ENCODE results near the gene KIAA1958.

Gene KIAA1958

DNA sequence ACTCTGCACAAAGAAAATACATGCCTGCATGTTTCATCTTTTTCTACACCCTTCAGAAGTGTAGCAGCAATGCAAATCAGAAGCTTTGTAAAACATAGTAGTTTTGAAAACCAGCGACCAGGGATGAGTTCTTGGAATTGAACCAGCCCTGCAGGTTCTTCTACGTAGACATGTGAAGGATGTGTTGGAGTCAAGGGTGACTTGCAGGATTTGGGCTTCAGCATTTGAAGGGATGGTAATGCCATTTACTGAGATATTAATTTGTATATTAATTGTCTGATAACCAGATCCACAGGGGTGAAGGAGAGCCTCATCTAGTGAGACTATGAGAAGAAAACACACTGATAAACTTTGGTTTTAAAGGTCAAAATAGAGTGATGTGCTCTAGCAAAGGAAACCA is 72.4 kb downstream of the KIAA1958 start:
- H3K9ac ChIP-seq (ENCODE audit: low read depth, low read length), result no peak overlapping the region
- H3K4me1 ChIP-seq (ENCODE audit: insufficient read depth, low read length), result peaks cover 11% of the 10 kb centered on the region; the same call in 1 of the 2 replicates
- H3K9me3 ChIP-seq (ENCODE audit: insufficient read depth, low read depth, low read length), result no peaks in the 10 kb centered on the region
- H3K36me3 ChIP-seq (ENCODE audit: insufficient read depth, low read depth, low read length), result no peaks in the 10 kb centered on the region
- no peak overlapping the region for H3K4me3 ChIP-seq (ENCODE audit: low read length)
- no peaks in the 10 kb centered on the region for H3K27me3 ChIP-seq (ENCODE audit: insufficient read depth, low read length)
- H3K27ac ChIP-seq (ENCODE audit: low read length), result no peak overlapping the region

DNA sequence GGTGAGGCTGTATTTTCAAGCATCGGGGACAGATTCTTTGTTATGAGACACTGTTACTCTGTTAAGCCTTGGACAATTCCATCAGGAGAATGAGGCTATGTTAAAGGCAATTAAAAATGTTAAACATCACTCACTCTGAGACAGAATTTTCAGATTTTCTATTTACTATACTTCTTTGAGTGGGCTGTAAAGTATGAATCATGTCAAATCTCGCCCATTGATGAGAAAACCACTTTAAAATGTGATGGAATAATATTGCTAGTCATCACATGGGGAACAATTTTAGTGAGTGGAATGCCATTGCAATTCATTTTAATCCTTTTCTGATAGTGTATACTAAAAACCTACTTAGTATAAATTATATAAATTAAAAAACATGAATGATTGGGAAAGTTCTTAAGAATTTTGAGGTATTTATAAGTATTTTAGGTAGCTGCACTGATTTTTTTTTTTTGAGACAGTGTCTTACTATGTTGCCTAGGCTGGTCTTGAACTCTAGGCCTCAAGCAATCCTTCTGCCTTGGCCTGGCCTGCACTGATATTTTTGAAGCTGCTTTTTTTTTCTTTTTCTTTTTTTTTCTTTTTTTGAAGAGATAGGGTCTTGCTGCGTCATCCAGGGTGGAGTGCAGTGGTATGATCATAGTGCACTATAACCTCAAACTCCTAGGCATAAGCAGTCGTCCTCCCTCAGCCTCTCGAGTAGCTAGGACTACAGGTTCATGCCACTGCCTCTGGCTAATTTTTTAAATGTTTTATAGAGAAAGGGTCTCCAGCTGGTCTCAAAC is 73.2 kb downstream of the KIAA1958 start:
- no peaks in the 10 kb centered on the region for H3K27me3 ChIP-seq (ENCODE audit: insufficient read depth, low read length)
- H3K27ac ChIP-seq (ENCODE audit: low read length), result no peak overlapping the region
- H3K9ac ChIP-seq (ENCODE audit: low read depth, low read length), result no peak overlapping the region
- H3K4me1 ChIP-seq (ENCODE audit: insufficient read depth, low read length), result peaks cover 11% of the 10 kb centered on the region; the same call in 1 of the 2 replicates
- no peak overlapping the region for H3K4me3 ChIP-seq (ENCODE audit: low read length)
- no peaks in the 10 kb centered on the region for H3K36me3 ChIP-seq (ENCODE audit: insufficient read depth, low read depth, low read length)
- no peaks in the 10 kb centered on the region for H3K9me3 ChIP-seq (ENCODE audit: insufficient read depth, low read depth, low read length)

DNA sequence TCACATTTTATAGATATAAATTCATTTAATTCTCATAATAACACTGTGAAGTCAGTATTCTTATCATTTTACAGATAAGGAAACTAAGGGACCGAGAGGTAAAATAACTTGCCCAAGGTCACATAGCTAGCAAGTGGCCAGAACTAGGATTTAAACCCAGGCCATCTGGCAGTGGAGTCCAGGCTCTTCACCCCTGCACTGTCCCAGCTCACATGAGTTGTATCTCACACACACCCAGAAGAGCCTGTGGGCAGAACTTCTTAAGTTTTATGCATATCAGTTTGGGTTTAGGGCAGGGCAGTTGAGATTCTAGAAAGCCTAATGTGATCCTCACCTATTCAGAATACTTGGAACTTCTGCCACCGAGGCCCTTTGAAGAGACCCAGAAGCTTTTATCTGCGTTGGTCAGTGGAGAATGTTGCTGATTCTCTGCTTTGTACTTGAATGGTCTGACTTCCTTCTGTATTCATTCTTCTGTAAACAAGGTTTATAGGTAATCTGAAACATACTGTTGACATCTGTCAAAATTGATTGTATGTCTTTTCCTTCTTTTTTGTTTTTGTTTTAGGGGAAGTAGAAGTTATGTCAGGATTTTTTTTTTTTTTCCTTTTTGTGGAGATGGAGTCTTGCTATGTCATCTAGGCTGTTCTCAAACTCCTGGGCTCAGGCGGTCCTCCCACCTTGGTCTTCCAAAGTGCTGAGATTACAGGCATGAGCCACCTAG is 75.8 kb downstream of the KIAA1958 start:
- H3K9me3 ChIP-seq (ENCODE audit: insufficient read depth, low read depth, low read length), result no peaks in the 10 kb centered on the region
- H3K27ac ChIP-seq (ENCODE audit: low read length), result no peak overlapping the region
- no peak overlapping the region for H3K4me3 ChIP-seq (ENCODE audit: low read length)
- no peaks in the 10 kb centered on the region for H3K36me3 ChIP-seq (ENCODE audit: insufficient read depth, low read depth, low read length)
- peaks cover 11% of the 10 kb centered on the region; the same call in 1 of the 2 replicates for H3K4me1 ChIP-seq (ENCODE audit: insufficient read depth, low read length)
- H3K27me3 ChIP-seq (ENCODE audit: insufficient read depth, low read length), result no peaks in the 10 kb centered on the region
- H3K9ac ChIP-seq (ENCODE audit: low read depth, low read length), result no peak overlapping the region

DNA sequence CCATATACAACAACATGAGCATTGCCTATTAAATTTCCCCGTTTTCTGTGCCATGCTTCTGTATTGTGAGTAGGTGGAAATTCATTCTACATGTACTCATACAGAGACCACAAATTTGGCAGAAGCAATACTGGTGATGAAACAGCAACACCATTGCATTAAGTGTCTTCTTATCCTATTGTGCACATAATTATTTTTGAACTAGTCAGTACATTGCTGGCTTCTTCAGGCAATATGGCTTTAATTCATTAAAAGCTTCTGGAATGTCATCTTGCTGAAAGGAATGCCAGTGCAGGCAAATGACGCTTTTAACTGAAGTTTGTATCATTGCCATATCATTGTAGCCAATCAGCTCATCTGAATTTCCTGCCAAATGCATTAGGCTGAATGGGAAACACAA is 82.6 kb downstream of the KIAA1958 start:
- H3K9me3 ChIP-seq (ENCODE audit: insufficient read depth, low read depth, low read length), result no peaks in the 10 kb centered on the region
- no peak overlapping the region for H3K27ac ChIP-seq (ENCODE audit: low read length)
- H3K36me3 ChIP-seq (ENCODE audit: insufficient read depth, low read depth, low read length), result peaks cover 4% of the 10 kb centered on the region; the same call in 1 of the 2 replicates
- H3K9ac ChIP-seq (ENCODE audit: low read depth, low read length), result no peak overlapping the region
- H3K27me3 ChIP-seq (ENCODE audit: insufficient read depth, low read length), result no peaks in the 10 kb centered on the region
- H3K4me1 ChIP-seq (ENCODE audit: insufficient read depth, low read length), result peaks cover 5% of the 10 kb centered on the region; the same call in 1 of the 2 replicates
- H3K4me3 ChIP-seq (ENCODE audit: low read length), result no peak overlapping the region

DNA sequence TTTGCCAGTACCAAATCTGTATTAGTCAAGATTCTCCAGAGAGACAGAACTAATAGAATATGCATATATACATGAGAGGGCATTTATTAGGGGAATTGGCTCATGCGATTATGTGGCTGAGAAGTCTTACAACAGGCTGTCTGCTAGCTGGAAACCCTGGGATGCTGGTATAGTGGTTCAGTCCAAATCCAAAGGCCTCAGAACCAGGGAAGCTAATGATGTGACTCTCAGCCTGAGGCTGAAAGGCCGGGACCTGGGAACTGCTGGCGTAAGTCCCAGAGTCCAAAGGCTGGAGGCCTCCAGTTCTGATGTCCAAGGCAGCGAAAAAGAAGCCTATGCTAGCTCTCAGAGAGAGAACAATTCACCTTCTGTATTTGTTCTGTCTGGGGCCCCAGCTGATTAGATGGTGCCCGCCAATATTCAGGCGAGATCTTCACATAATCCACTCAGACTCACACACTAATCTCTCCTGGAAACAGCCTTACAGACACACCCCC is 84.1 kb downstream of the KIAA1958 start:
- peaks cover 5% of the 10 kb centered on the region; the same call in 1 of the 2 replicates for H3K4me1 ChIP-seq (ENCODE audit: insufficient read depth, low read length)
- no peaks in the 10 kb centered on the region for H3K27me3 ChIP-seq (ENCODE audit: insufficient read depth, low read length)
- no peak overlapping the region for H3K4me3 ChIP-seq (ENCODE audit: low read length)
- no peaks in the 10 kb centered on the region for H3K9me3 ChIP-seq (ENCODE audit: insufficient read depth, low read depth, low read length)
- H3K9ac ChIP-seq (ENCODE audit: low read depth, low read length), result no peak overlapping the region
- no peak overlapping the region for H3K27ac ChIP-seq (ENCODE audit: low read length)
- peaks cover 19% of the 10 kb centered on the region for H3K36me3 ChIP-seq (ENCODE audit: insufficient read depth, low read depth, low read length)

DNA sequence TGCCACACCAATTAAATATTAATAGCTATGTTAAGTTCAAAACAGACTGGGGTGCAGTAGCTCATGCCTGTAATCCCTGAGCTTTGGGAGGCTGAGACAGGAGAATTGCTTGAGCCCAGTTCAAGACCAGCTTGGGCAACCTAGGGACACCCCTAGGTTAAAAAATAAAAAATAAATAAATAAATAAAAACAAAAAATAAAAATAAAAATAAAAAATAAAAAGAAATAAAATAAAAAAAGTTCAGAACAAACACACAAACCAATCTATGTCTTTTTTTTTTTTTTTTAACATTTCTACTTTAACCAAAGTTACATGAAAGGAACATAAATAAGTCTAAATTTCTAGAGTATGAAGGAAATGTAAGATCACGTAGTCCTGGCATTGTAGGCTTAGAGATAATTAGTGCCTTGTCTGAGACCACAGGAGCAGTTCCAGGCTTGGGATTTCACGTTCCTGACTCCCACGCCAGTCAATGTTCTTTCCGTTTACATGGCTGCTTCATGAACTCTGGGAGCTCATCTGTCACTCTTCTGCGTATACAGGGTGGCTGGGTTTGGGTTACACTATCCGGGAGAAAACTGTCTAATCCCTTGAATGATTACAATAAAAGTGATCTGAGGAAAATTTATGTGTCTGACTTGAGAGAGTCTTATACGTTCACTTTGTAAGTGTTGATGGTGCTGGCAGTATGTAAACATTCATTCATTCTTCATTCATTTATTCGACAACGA is 85.2 kb downstream of the KIAA1958 start:
- no peak overlapping the region for H3K9ac ChIP-seq (ENCODE audit: low read depth, low read length)

DNA sequence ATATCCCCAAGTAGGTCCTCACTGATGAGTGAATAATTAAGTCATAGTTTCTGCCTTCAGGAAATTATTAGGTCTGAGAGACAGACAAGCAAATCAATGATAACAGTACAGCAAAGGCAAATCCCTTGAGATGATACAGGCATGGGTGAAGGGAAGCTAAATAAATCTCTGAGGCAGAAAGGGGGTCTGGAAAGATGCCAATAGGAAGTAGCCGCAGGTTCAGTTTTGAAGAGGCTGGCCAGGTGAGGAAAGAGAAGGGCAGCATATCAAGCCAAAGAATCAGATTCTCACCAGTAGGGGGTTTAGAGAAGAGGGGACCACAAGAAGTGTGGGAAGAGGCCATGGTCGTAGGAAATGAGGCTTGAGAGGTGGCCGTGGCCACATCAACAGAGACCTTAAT is 85.8 kb downstream of the KIAA1958 start:
- peaks cover 5% of the 10 kb centered on the region; the same call in 1 of the 2 replicates for H3K4me1 ChIP-seq (ENCODE audit: insufficient read depth, low read length)
- no peaks in the 10 kb centered on the region for H3K27me3 ChIP-seq (ENCODE audit: insufficient read depth, low read length)
- no peak overlapping the region for H3K9ac ChIP-seq (ENCODE audit: low read depth, low read length)
- peaks cover 22% of the 10 kb centered on the region for H3K36me3 ChIP-seq (ENCODE audit: insufficient read depth, low read depth, low read length)
- H3K9me3 ChIP-seq (ENCODE audit: insufficient read depth, low read depth, low read length), result no peaks in the 10 kb centered on the region
- H3K27ac ChIP-seq (ENCODE audit: low read length), result no peak overlapping the region
- no peak overlapping the region for H3K4me3 ChIP-seq (ENCODE audit: low read length)

More for the DNA sequence above, 85.2 kb downstream of the KIAA1958 start:
- Histone ChIP-seq H3K4me3 (ENCODE audit: low read length) (no peak overlapping the region), H3K27ac (ENCODE audit: low read length) (no peak overlapping the region), H3K27me3 (ENCODE audit: insufficient read depth, low read length) (no peaks in the 10 kb centered on the region), H3K36me3 (ENCODE audit: insufficient read depth, low read depth, low read length) (peaks cover 22% of the 10 kb centered on the region), H3K9me3 (ENCODE audit: insufficient read depth, low read depth, low read length) (no peaks in the 10 kb centered on the region), H3K4me1 (ENCODE audit: insufficient read depth, low read length) (peaks cover 5% of the 10 kb centered on the region; the same call in 1 of the 2 replicates)

DNA sequence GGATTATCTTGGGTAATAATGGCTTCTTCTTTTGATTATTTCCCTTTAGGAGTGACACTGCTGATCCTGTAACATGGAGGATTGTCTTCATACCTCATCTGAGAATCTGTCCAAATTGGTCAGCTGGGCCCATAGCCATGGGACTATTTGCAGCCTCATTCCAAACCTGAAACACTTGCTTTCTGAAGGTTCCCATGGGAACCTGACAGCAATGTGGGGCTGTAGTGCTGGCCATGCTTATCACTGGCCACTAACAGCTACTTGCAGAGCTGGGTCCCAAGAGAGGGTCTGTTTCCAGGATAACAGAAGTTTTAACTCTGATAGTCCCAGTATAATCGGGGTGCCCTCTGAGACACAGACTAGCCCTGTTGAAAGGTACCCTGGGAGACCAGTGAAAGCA is 87.4 kb downstream of the KIAA1958 start:
- H3K27ac ChIP-seq (ENCODE audit: low read length), result no peak overlapping the region
- H3K4me1 ChIP-seq (ENCODE audit: insufficient read depth, low read length), result peaks cover 5% of the 10 kb centered on the region; the same call in 1 of the 2 replicates
- peaks cover 22% of the 10 kb centered on the region for H3K36me3 ChIP-seq (ENCODE audit: insufficient read depth, low read depth, low read length)
- H3K27me3 ChIP-seq (ENCODE audit: insufficient read depth, low read length), result no peaks in the 10 kb centered on the region
- no peak overlapping the region for H3K4me3 ChIP-seq (ENCODE audit: low read length)
- H3K9ac ChIP-seq (ENCODE audit: low read depth, low read length), result no peak overlapping the region
- H3K9me3 ChIP-seq (ENCODE audit: insufficient read depth, low read depth, low read length), result no peaks in the 10 kb centered on the region

DNA sequence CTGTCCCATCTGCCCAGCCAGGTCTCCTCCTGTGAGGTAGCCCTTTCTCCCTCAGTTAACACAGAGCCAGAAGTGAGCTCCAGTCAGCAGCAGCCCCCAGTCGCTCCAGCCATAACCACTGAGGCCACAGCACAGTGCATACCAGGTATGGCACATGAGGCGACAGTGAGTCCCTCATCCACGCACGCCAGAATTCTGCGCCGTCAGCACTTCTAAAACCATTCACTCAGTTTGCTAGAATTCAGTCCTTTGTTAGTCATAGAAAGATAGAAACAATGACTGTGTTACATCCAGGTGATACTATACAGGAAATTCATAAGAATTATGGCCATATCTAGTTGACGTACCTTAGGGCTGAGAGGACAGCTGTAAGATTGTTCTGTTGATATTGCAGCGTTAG is 88.5 kb downstream of the KIAA1958 start:
- Histone ChIP-seq H3K4me1 (ENCODE audit: insufficient read depth, low read length) (peaks cover 2% of the 10 kb centered on the region; the same call in 1 of the 2 replicates), H3K9ac (ENCODE audit: low read depth, low read length) (no peak overlapping the region), H3K4me3 (ENCODE audit: low read length) (no peak overlapping the region), H3K27ac (ENCODE audit: low read length) (no peak overlapping the region), H3K9me3 (ENCODE audit: insufficient read depth, low read depth, low read length) (no peaks in the 10 kb centered on the region), H3K27me3 (ENCODE audit: insufficient read depth, low read length) (no peaks in the 10 kb centered on the region), H3K36me3 (ENCODE audit: insufficient read depth, low read depth, low read length) (peaks cover 22% of the 10 kb centered on the region)

DNA sequence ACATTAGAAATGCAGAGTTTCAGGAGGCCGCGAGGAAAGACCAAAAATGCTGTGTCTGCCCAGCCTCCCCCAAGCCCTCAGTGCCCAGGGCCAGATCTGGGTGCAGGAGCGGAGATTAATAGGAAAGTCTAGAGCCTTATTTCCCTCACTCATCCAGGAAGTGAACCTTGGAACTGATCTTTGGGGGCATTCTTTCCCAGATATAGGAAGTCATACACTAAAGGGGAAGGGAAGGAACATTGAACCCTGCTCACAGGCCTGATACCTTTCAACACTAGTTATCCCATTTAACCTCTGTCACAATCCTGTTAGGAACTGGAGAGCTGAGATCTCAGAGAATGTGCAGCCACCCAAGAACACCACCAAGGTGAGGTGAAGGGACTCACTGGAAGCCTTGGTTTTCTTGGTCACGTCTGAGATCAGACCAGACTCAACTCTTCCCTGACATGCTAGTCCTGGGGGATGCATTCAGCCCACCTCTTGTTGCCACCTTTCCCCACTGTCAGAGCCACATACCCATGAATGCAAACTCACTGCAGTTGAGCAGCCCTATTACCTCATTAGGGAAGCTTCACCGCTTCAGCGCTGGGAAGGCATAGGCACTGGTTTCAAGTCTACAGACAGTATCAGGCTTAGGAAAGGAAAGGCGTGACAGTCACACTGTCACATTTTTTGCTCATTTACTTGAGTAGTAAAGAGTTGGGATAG is 95.0 kb downstream of the KIAA1958 start:
- no peak overlapping the region for H3K27ac ChIP-seq (ENCODE audit: low read length)
- no peaks in the 10 kb centered on the region for H3K27me3 ChIP-seq (ENCODE audit: insufficient read depth, low read length)
- no peak overlapping the region for H3K4me3 ChIP-seq (ENCODE audit: low read length)
- H3K36me3 ChIP-seq (ENCODE audit: insufficient read depth, low read depth, low read length), result no peaks in the 10 kb centered on the region
- H3K9me3 ChIP-seq (ENCODE audit: insufficient read depth, low read depth, low read length), result no peaks in the 10 kb centered on the region
- H3K9ac ChIP-seq (ENCODE audit: low read depth, low read length), result no peak overlapping the region
- H3K4me1 ChIP-seq (ENCODE audit: insufficient read depth, low read length), result peaks cover 23% of the 10 kb centered on the region

Data from iPS-20b (cell line).